GM10847 (cell line): ENCODE results near the gene FLVCR1.

ENCODE experiments used
- POLR2A ChIP-seq: IDR thresholded peaks from 2 replicates; pipeline ENCODE4 v1.6.1; 2011; ENCODE audit not compliant: insufficient read length; ENCODE audit errors: extremely low read depth

FLVCR1 gene

GRCh38 chr1:212935387-212935981 is 77.4 kb downstream of the FLVCR1 start:
- no peak for TF ChIP-seq POLR2A

GRCh38 chr1:212937034-212937433 is 79.0 kb downstream of the FLVCR1 start:
- no peak for TF ChIP-seq POLR2A

GRCh38 chr1:212938846-212939245 is 80.8 kb downstream of the FLVCR1 start:
- no peak for TF ChIP-seq POLR2A

- TF ChIP-seq POLR2A: no peak
Measured at GRCh38 chr1:212941452-212941851, 83.4 kb downstream of the FLVCR1 start.

GRCh38 chr1:212942679-212943392 is 84.8 kb downstream of the FLVCR1 start:
- TF ChIP-seq POLR2A: no peak

GRCh38 chr1:212943393-212943710 is 85.3 kb downstream of the FLVCR1 start:
- TF ChIP-seq POLR2A: no peak

GRCh38 chr1:212944229-212944901 is 86.3 kb downstream of the FLVCR1 start:
- TF ChIP-seq POLR2A: no peak

GRCh38 chr1:212945056-212945455 is 87.0 kb downstream of the FLVCR1 start:
- no peak for TF ChIP-seq POLR2A

GRCh38 chr1:212945463-212946160 is 87.5 kb downstream of the FLVCR1 start:
- TF ChIP-seq POLR2A: no peak

- TF ChIP-seq POLR2A: no peak
Measured at GRCh38 chr1:212946872-212947271, 88.8 kb downstream of the FLVCR1 start.
